CD4-positive, alpha-beta T cell treated with Interleukin-4 for 4 hours (primary cell): ENCODE measurements around the gene CCDC112.
"Not testable (repeated sequence)": the region's sequence is repeated elsewhere in the genome, so short reads cannot be mapped to it uniquely, and the experiment has no call there.

Experiments
- DNase-seq: peaks from one replicate; pipeline ENCODE4 v3.0.0-alpha.2; 2020

Gene CCDC112

GRCh38 chr5:115296124-115297022 is at the start of gene CCDC112:
CCDC112 (minus strand) TSS chr5:115296654; CDS start chr5:115296543, 111 bp downstream.
- DNase-seq = peak; percentile 71

GRCh38 chr5:115345344-115345743 is 48.9 kb upstream of the CCDC112 start:
- DNase-seq = no peak

GRCh38 chr5:115343855-115344254 is 47.4 kb upstream of the CCDC112 start:
- no peak for DNase-seq

GRCh38 chr5:115342590-115343377 is 46.3 kb upstream of the CCDC112 start:
- no peak for DNase-seq

GRCh38 chr5:115341745-115342144 is 45.3 kb upstream of the CCDC112 start:
- no peak for DNase-seq

- no peak for DNase-seq
Measured at GRCh38 chr5:115338851-115339250, 42.4 kb upstream of the CCDC112 start.

- DNase-seq = no peak
Measured at GRCh38 chr5:115337882-115338281, 41.4 kb upstream of the CCDC112 start.

GRCh38 chr5:115336964-115337363 is 40.5 kb upstream of the CCDC112 start:
- DNase-seq = no peak

GRCh38 chr5:115336201-115336720 is 39.8 kb upstream of the CCDC112 start:
- DNase-seq = no peak

GRCh38 chr5:115335301-115335700 is 38.8 kb upstream of the CCDC112 start:
- DNase-seq = no peak

GRCh38 chr5:115333164-115333563 is 36.7 kb upstream of the CCDC112 start:
- no peak for DNase-seq

GRCh38 chr5:115330830-115331229 is 34.4 kb upstream of the CCDC112 start:
- no peak for DNase-seq

- no peak for DNase-seq
Measured at GRCh38 chr5:115329475-115329874, 33.0 kb upstream of the CCDC112 start.

- DNase-seq = not testable (repeated sequence)
Measured at GRCh38 chr5:115328617-115329274, 32.3 kb upstream of the CCDC112 start.

- no peak for DNase-seq
Measured at GRCh38 chr5:115325296-115325959, 29.0 kb upstream of the CCDC112 start.

- DNase-seq = no peak
Measured at GRCh38 chr5:115324021-115324420, 27.6 kb upstream of the CCDC112 start.

GRCh38 chr5:115322729-115323128 is 26.3 kb upstream of the CCDC112 start:
- no peak for DNase-seq

GRCh38 chr5:115321309-115321708 is 24.9 kb upstream of the CCDC112 start:
- DNase-seq = no peak

GRCh38 chr5:115320515-115320914 is 24.1 kb upstream of the CCDC112 start:
- no peak for DNase-seq

GRCh38 chr5:115320006-115320405 is 23.6 kb upstream of the CCDC112 start:
- no peak for DNase-seq

- no peak for DNase-seq
Measured at GRCh38 chr5:115319007-115319406, 22.6 kb upstream of the CCDC112 start.

GRCh38 chr5:115317736-115318135 is 21.3 kb upstream of the CCDC112 start:
- DNase-seq = no peak

- no peak for DNase-seq
Measured at GRCh38 chr5:115317320-115317719, 20.9 kb upstream of the CCDC112 start.
